GM23338 (cell line): ENCODE measurements around the gene PLK2.

Experiments
- ETS1 ChIP-seq: IDR thresholded peaks from 2 replicates; pipeline ENCODE4 v1.6.1; 2016; ENCODE audit warnings: antibody characterized with exemption
- EZH2 ChIP-seq: fragments of 200-600 bp; sonication (generic); IDR thresholded peaks from one replicate; pipeline ENCODE4 v1.8.0; 2017; ENCODE audit warnings: antibody characterized with exemption, mild to moderate bottlenecking, low read depth; ENCODE audit not compliant: unreplicated experiment
- EZH2phosphoT487 ChIP-seq: fragments of 200-600 bp; sonication (generic); IDR thresholded peaks from one replicate; pipeline ENCODE4 v1.8.1; 2018; ENCODE audit warnings: antibody characterized with exemption; ENCODE audit not compliant: unreplicated experiment
- JUNB ChIP-seq: IDR thresholded peaks from one replicate; pipeline ENCODE4 v1.6.1; 2016; ENCODE audit warnings: antibody characterized with exemption; ENCODE audit not compliant: unreplicated experiment
- NANOG ChIP-seq: IDR thresholded peaks from 2 replicates; pipeline ENCODE4 v1.6.1; 2016; ENCODE audit warnings: antibody characterized with exemption, borderline replicate concordance
- POLR2AphosphoS5 ChIP-seq: IDR thresholded peaks from 2 replicates; pipeline ENCODE4 v1.6.1; 2016; ENCODE audit warnings: antibody characterized with exemption, low read depth
- REST ChIP-seq: IDR thresholded peaks from one replicate; pipeline ENCODE4 v1.6.1; 2018; ENCODE audit warnings: antibody characterized with exemption; ENCODE audit not compliant: unreplicated experiment
- STAT1 ChIP-seq: IDR thresholded peaks from one replicate; pipeline ENCODE4 v1.6.1; 2016; ENCODE audit warnings: antibody characterized with exemption; ENCODE audit not compliant: unreplicated experiment
- ZNF114 ChIP-seq: fragments of 250-450 bp; sonication (Bioruptor Pico); IDR thresholded peaks from 2 replicates; pipeline ENCODE4 v1.5.0; 2020; ENCODE audit warnings: mild to moderate bottlenecking, moderate library complexity
- ZNF331 ChIP-seq: fragments of 250-450 bp; sonication (Bioruptor Pico); IDR thresholded peaks from 2 replicates; pipeline ENCODE4 v1.5.0; 2020; ENCODE audit warnings: low read depth, mild to moderate bottlenecking, moderate library complexity
- TF ChIP-seq, protein P1 (sequence below), 2 experiments: fragments of 200-600 bp in 1 of 2; sonication (generic) in 1 of 2; conservative IDR thresholded peaks; 2 replicates each; pipeline versions ENCODE4 v1.5.1 to v1.6.1; 2016 to 2017; ENCODE audit warnings: antibody characterized with exemption in 2 of 2, low read depth in 2 of 2, mild to moderate bottlenecking in 2 of 2, moderate library complexity in 1 of 2

GRCh38 chr5:58477760-58478376 lies 18.0 kb upstream of the PLK2 start:
- TF ChIP-seq, protein P1, sequence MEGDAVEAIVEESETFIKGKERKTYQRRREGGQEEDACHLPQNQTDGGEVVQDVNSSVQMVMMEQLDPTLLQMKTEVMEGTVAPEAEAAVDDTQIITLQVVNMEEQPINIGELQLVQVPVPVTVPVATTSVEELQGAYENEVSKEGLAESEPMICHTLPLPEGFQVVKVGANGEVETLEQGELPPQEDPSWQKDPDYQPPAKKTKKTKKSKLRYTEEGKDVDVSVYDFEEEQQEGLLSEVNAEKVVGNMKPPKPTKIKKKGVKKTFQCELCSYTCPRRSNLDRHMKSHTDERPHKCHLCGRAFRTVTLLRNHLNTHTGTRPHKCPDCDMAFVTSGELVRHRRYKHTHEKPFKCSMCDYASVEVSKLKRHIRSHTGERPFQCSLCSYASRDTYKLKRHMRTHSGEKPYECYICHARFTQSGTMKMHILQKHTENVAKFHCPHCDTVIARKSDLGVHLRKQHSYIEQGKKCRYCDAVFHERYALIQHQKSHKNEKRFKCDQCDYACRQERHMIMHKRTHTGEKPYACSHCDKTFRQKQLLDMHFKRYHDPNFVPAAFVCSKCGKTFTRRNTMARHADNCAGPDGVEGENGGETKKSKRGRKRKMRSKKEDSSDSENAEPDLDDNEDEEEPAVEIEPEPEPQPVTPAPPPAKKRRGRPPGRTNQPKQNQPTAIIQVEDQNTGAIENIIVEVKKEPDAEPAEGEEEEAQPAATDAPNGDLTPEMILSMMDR (conservative IDR thresholded peaks at IDR 0.05; ENCODE audit: low read depth in 2 of 2) = peak; percentile 51 to 61
- TF ChIP-seq JUNB = no peak
- TF ChIP-seq POLR2AphosphoS5 = no peak
- no peak for TF ChIP-seq REST
- no peak for TF ChIP-seq EZH2phosphoT487
- no peak for TF ChIP-seq EZH2
- TF ChIP-seq ZNF331 (CRISPR knock-in tag) = no peak
- no peak for TF ChIP-seq ZNF114 (CRISPR knock-in tag)
- no peak for TF ChIP-seq NANOG
- no peak for TF ChIP-seq STAT1
- no peak for TF ChIP-seq ETS1
